Measurements from ENCODE around the gene PSMG3.

PSMG3 gene

GRCh38 chr7:1525409-1525808, 44.4 kb downstream of the PSMG3 start:
- no peak for TF ChIP-seq FOXP2 (optimal IDR thresholded peaks at IDR 0.05; ENCODE audit: borderline replicate concordance, extremely low read depth, extremely low read length, insufficient read depth)
- TF ChIP-seq POLR2AphosphoS5 (IDR thresholded peaks at IDR 0.05; ENCODE audit: low read depth, low read length): no peak
- no peak for TF ChIP-seq TAF1 (IDR thresholded peaks at IDR 0.05; ENCODE audit: borderline replicate concordance, insufficient read depth, low read length)
- no peak for TF ChIP-seq REST (IDR thresholded peaks at IDR 0.05; ENCODE audit: insufficient read depth in 1 of 2, low read depth in 2 of 2, low read length in 2 of 2)
- TF ChIP-seq SIN3A (IDR thresholded peaks at IDR 0.05; ENCODE audit: borderline replicate concordance, insufficient read depth, low read length): no peak

GRCh38 chr7:1523844-1524243, 46.0 kb downstream of the PSMG3 start:
- TF ChIP-seq REST (IDR thresholded peaks at IDR 0.05; ENCODE audit: insufficient read depth in 1 of 2, low read depth in 2 of 2, low read length in 2 of 2) (no peak), SIN3A (IDR thresholded peaks at IDR 0.05; ENCODE audit: borderline replicate concordance, insufficient read depth, low read length) (no peak), FOXP2 (optimal IDR thresholded peaks at IDR 0.05; ENCODE audit: borderline replicate concordance, extremely low read depth, extremely low read length, insufficient read depth) (no peak), POLR2AphosphoS5 (IDR thresholded peaks at IDR 0.05; ENCODE audit: low read depth, low read length) (no peak), TAF1 (IDR thresholded peaks at IDR 0.05; ENCODE audit: borderline replicate concordance, insufficient read depth, low read length) (no peak)

- TF ChIP-seq SIN3A (IDR thresholded peaks at IDR 0.05; ENCODE audit: borderline replicate concordance, insufficient read depth, low read length) (no peak), REST (IDR thresholded peaks at IDR 0.05; ENCODE audit: insufficient read depth in 1 of 2, low read depth in 2 of 2, low read length in 2 of 2) (no peak), TAF1 (IDR thresholded peaks at IDR 0.05; ENCODE audit: borderline replicate concordance, insufficient read depth, low read length) (no peak), POLR2AphosphoS5 (IDR thresholded peaks at IDR 0.05; ENCODE audit: low read depth, low read length) (no peak), FOXP2 (optimal IDR thresholded peaks at IDR 0.05; ENCODE audit: borderline replicate concordance, extremely low read depth, extremely low read length, insufficient read depth) (no peak)
These were observed 46.6 kb downstream of the PSMG3 start for GRCh38 chr7:1523208-1523607.

- TF ChIP-seq TAF1 (IDR thresholded peaks at IDR 0.05; ENCODE audit: borderline replicate concordance, insufficient read depth, low read length) (no peak), SIN3A (IDR thresholded peaks at IDR 0.05; ENCODE audit: borderline replicate concordance, insufficient read depth, low read length) (no peak), REST (IDR thresholded peaks at IDR 0.05; ENCODE audit: insufficient read depth in 1 of 2, low read depth in 2 of 2, low read length in 2 of 2) (no peak), POLR2AphosphoS5 (IDR thresholded peaks at IDR 0.05; ENCODE audit: low read depth, low read length) (no peak), FOXP2 (optimal IDR thresholded peaks at IDR 0.05; ENCODE audit: borderline replicate concordance, extremely low read depth, extremely low read length, insufficient read depth) (no peak)
These were observed 48.4 kb downstream of the PSMG3 start for GRCh38 chr7:1521456-1521855.
